MM.1S (cell line): Measurements from ENCODE around the gene PTPRO.
A peak's percentile ranks its signal among the peaks of the same experiment; 100 is the strongest.

Experiments used
- CTCF ChIP-seq: fragments of 300-600 bp; sonication (generic); IDR thresholded peaks from 2 replicates; pipeline ENCODE4 v1.5.1; 2016; ENCODE audit warnings: antibody characterized with exemption, low read length, mixed read lengths
- EZH2 ChIP-seq: fragments of 300-600 bp; sonication (generic); optimal IDR thresholded peaks from 2 replicates; pipeline ENCODE3; 2017; ENCODE audit warnings: low read depth, mild to moderate bottlenecking, antibody characterized with exemption, low read length, mixed read lengths
- EZH2phosphoT487 ChIP-seq: fragments of 300-600 bp; sonication (generic); IDR thresholded peaks from 2 replicates; pipeline ENCODE4 v1.6.1; 2018; ENCODE audit warnings: antibody characterized with exemption, low read length

- peak; percentile 74 for TF ChIP-seq CTCF
- no peak for TF ChIP-seq EZH2
- no peak for TF ChIP-seq EZH2phosphoT487
Measured at GRCh38 chr12:15532364-15532977, 210.2 kb downstream of the PTPRO start.
